H1 (cell line): ENCODE measurements around the gene ZNF367. TPM values are rescaled to one million over a fixed set of nuclear protein-coding genes. Genes with fewer than 3 reads are reported as not detected.

Source experiments
- CTCF ChIA-PET: fragments of 300-600 bp; sonication (Branson Sonifier 250); formaldehyde crosslinking; loops from one replicate; lab custom pipeline; 2021; ENCODE audit not compliant: partially characterized antibody; lab: Charles Lee
- POLR2A ChIA-PET: fragments of 300-600 bp; sonication (Branson Sonifier 250); formaldehyde crosslinking; loops from one replicate; lab custom pipeline; 2021; ENCODE audit warnings: inconsistent platforms; ENCODE audit not compliant: partially characterized antibody; lab: Charles Lee
- DNase-seq, 2 experiments: peaks; one replicate each; pipeline versions ENCODE4 v3.0.0 to v3.0.0-alpha.2; 2010 to 2022; ENCODE audit warnings: low spot score in 2 of 2, low read depth in 1 of 2, mixed read lengths in 1 of 2
- FAIRE-seq: peaks from 2 replicates; lab custom pipeline; 2011; peaks lifted over from hg19 to GRCh38; lab: Jason Lieb, UNC
- H2AFZ ChIP-seq: 2 replicates; pipeline ENCODE4 v1.8.1; 2012; ENCODE audit warnings: low read length, inconsistent platforms
- H2AK5ac ChIP-seq: 2 replicates; pipeline ENCODE4 v1.6.1; 2013; ENCODE audit warnings: low read depth, low read length
- H2BK120ac ChIP-seq: replicated peaks from 2 replicates; pipeline ENCODE3; 2013; ENCODE audit warnings: low read depth, low read length, inconsistent platforms
- H2BK12ac ChIP-seq: 2 replicates; pipeline ENCODE4 v1.6.1; 2013; ENCODE audit warnings: low read depth, low read length
- H2BK15ac ChIP-seq: 2 replicates; pipeline ENCODE4 v1.6.1; 2013; ENCODE audit warnings: low read length
- H2BK20ac ChIP-seq: 2 replicates; pipeline ENCODE4 v1.6.1; 2013; ENCODE audit warnings: low read length
- H2BK5ac ChIP-seq: 2 replicates; pipeline ENCODE4 v1.6.1; 2013; ENCODE audit warnings: low read depth, low read length
- H3K14ac ChIP-seq: 2 replicates; pipeline ENCODE4 v1.6.1; 2013; ENCODE audit warnings: inconsistent platforms; ENCODE audit not compliant: insufficient read length
- H3K18ac ChIP-seq: 2 replicates; pipeline ENCODE4 v1.6.1; 2013; ENCODE audit warnings: low read length; ENCODE audit errors: extremely low read depth
- H3K23ac ChIP-seq: 2 replicates; pipeline ENCODE4 v1.6.1; 2013; ENCODE audit warnings: inconsistent platforms; ENCODE audit not compliant: insufficient read length
- H3K23me2 ChIP-seq: 2 replicates; pipeline ENCODE4 v1.6.1; 2013; ENCODE audit warnings: low read depth, low read length
- H3K27ac ChIP-seq: 2 replicates; pipeline ENCODE4 v1.6.1; 2011; ENCODE audit warnings: low read depth, low read length, inconsistent platforms
- H3K27me3 ChIP-seq, 4 experiments: replicated peaks in 1 of 4; 1 replicate in 1 of 4; 2 replicates in 3 of 4; pipeline versions ENCODE4 v1.6.1 to v1.8.1; 2011 to 2013; ENCODE audit warnings: low read length in 3 of 4, mild to moderate bottlenecking in 3 of 4, inconsistent platforms in 2 of 4, mixed read lengths in 2 of 4, moderate library complexity in 1 of 4; ENCODE audit not compliant: control insufficient read depth in 3 of 4, insufficient read depth in 3 of 4; ENCODE audit errors: extremely low read depth in 1 of 4
- H3K36me3 ChIP-seq, 4 experiments: 2 replicates each; pipeline versions ENCODE4 v1.6.1 to v1.8.1; 2011 to 2013; ENCODE audit warnings: mild to moderate bottlenecking in 4 of 4, low read length in 3 of 4, moderate library complexity in 2 of 4, control low read depth in 1 of 4, inconsistent platforms in 1 of 4; ENCODE audit not compliant: insufficient read depth in 4 of 4, control insufficient read depth in 2 of 4
- H3K4ac ChIP-seq: replicated peaks from 2 replicates; pipeline ENCODE3; 2013; ENCODE audit warnings: low read length, low read depth, mixed read lengths, inconsistent platforms; ENCODE audit not compliant: insufficient read length
- H3K4me1 ChIP-seq, 4 experiments: replicated peaks in 1 of 4; 1 replicate in 1 of 4; 2 replicates in 3 of 4; pipeline versions ENCODE4 v1.6.1 to v1.8.1; 2011 to 2013; ENCODE audit warnings: low read length in 3 of 4, inconsistent platforms in 2 of 4, mixed read lengths in 1 of 4; ENCODE audit not compliant: insufficient read depth in 4 of 4, control insufficient read depth in 3 of 4
- H3K4me2 ChIP-seq, 2 experiments: 2 replicates each; pipeline versions ENCODE4 v1.6.1 to v1.8.1; 2011 to 2013; ENCODE audit warnings: low read depth in 2 of 2, low read length in 2 of 2, control low read depth in 1 of 2, inconsistent platforms in 1 of 2, mild to moderate bottlenecking in 1 of 2; ENCODE audit not compliant: insufficient read depth in 1 of 2
- H3K4me3 ChIP-seq, 4 experiments: fragments of 200-600, 300-600 bp in 1 of 4; sonication (generic), shearing (Covaris generic), sonication (Bioruptor Twin) in 1 of 4; 2 replicates each; pipeline versions ENCODE4 v1.5.1 to v1.8.1; 2011 to 2016; ENCODE audit warnings: low read length in 4 of 4, low read depth in 3 of 4, control low read depth in 2 of 4, inconsistent platforms in 2 of 4, mild to moderate bottlenecking in 2 of 4, mixed read lengths in 1 of 4, moderate library complexity in 1 of 4; ENCODE audit not compliant: insufficient read depth in 2 of 4; ENCODE audit errors: extremely low read depth in 1 of 4
- H3K56ac ChIP-seq: replicated peaks from 2 replicates; pipeline ENCODE3; 2013; ENCODE audit warnings: low read depth, mild to moderate bottlenecking, mixed read lengths, low read length, inconsistent platforms; ENCODE audit not compliant: insufficient read length
- H3K79me1 ChIP-seq: 2 replicates; pipeline ENCODE4 v1.6.1; 2013; ENCODE audit warnings: low read depth, low read length, control low read depth
- H3K79me2 ChIP-seq, 2 experiments: 2 replicates each; pipeline versions ENCODE4 v1.6.1 to v1.8.1; 2012 to 2013; ENCODE audit warnings: low read length in 2 of 2, mild to moderate bottlenecking in 2 of 2, inconsistent platforms in 1 of 2; ENCODE audit not compliant: insufficient read depth in 2 of 2, control insufficient read depth in 1 of 2
- H3K9ac ChIP-seq, 4 experiments: replicated peaks in 1 of 4; 1 replicate in 1 of 4; 2 replicates in 3 of 4; pipeline versions ENCODE4 v1.6.1 to v1.8.1; 2011 to 2013; ENCODE audit warnings: low read depth in 3 of 4, low read length in 3 of 4, control low read depth in 2 of 4, mild to moderate bottlenecking in 2 of 4, moderate library complexity in 2 of 4, inconsistent platforms in 1 of 4; ENCODE audit errors: extremely low read depth in 1 of 4
- H3K9me3 ChIP-seq, 2 experiments: 2 replicates each; pipeline versions ENCODE4 v1.6.1 to v1.8.1; 2012 to 2013; ENCODE audit warnings: mild to moderate bottlenecking in 2 of 2, moderate library complexity in 2 of 2, control low read depth in 1 of 2, inconsistent platforms in 1 of 2, low read depth in 1 of 2, low read length in 1 of 2, mixed read lengths in 1 of 2; ENCODE audit not compliant: insufficient read depth in 2 of 2
- H4K20me1 ChIP-seq, 2 experiments: replicated peaks in 1 of 2; 2 replicates each; pipeline versions ENCODE3 to v1.8.1; 2011 to 2013; ENCODE audit warnings: inconsistent platforms in 2 of 2, low read length in 2 of 2, mild to moderate bottlenecking in 1 of 2; ENCODE audit not compliant: insufficient read depth in 2 of 2, control insufficient read depth in 1 of 2
- H4K5ac ChIP-seq: 2 replicates; pipeline ENCODE4 v1.6.1; 2013; ENCODE audit warnings: low read length, low read depth, mixed read lengths, inconsistent platforms; ENCODE audit not compliant: insufficient read length
- H4K8ac ChIP-seq: 2 replicates; pipeline ENCODE4 v1.8.0; 2013; ENCODE audit warnings: mild to moderate bottlenecking, moderate library complexity, low read length, inconsistent platforms; ENCODE audit not compliant: insufficient read depth; ENCODE audit errors: extremely low read depth
- H4K91ac ChIP-seq: replicated peaks from 2 replicates; pipeline ENCODE3; 2013; ENCODE audit warnings: low read length, mixed read lengths, inconsistent platforms; ENCODE audit not compliant: insufficient read length
- BCL11A ChIP-seq, 2 experiments: IDR thresholded peaks; one replicate each; pipeline ENCODE4 v1.6.1; 2011; ENCODE audit warnings: low read depth in 2 of 2, low read length in 2 of 2, mild to moderate bottlenecking in 2 of 2
- CBX8 ChIP-seq: fragments of 300-800, 300-1000 bp; sonication (generic); IDR thresholded peaks from 2 replicates; pipeline ENCODE4 v1.7.1; 2016; ENCODE audit warnings: low read depth, low read length, borderline replicate concordance
- GABPA ChIP-seq: IDR thresholded peaks from 2 replicates; pipeline ENCODE4 v1.6.1; 2011; ENCODE audit warnings: mild to moderate bottlenecking, low read length, moderate library complexity, borderline replicate concordance; ENCODE audit not compliant: insufficient read depth
- HDAC2 ChIP-seq, 2 experiments: fragments of 300-600 bp in 1 of 2; sonication (generic) in 1 of 2; IDR thresholded peaks; 2 replicates each; pipeline ENCODE4 v1.6.1; 2011 to 2012; ENCODE audit warnings: low read depth in 2 of 2, low read length in 2 of 2, mild to moderate bottlenecking in 2 of 2, moderate library complexity in 2 of 2, borderline replicate concordance in 1 of 2, inconsistent platforms in 1 of 2
- JUND ChIP-seq: IDR thresholded peaks from 2 replicates; pipeline ENCODE4 v1.6.1; 2011; ENCODE audit warnings: mild to moderate bottlenecking, improper control_type of control experiment, low read length
- KDM5A ChIP-seq: fragments of 200-600 bp; IDR thresholded peaks from 2 replicates; pipeline ENCODE4 v1.7.1; 2012; ENCODE audit warnings: mild to moderate bottlenecking, low read length, inconsistent platforms, mixed read lengths
- NANOG ChIP-seq: IDR thresholded peaks from 2 replicates; pipeline ENCODE4 v1.6.1; 2011; ENCODE audit warnings: low read length, low read depth, mild to moderate bottlenecking, inconsistent platforms; ENCODE audit not compliant: insufficient read depth, poor library complexity, severe bottlenecking
- RAD21 ChIP-seq, 2 experiments: IDR thresholded peaks in 1 of 2; conservative IDR thresholded peaks in 1 of 2; 2 replicates each; pipeline ENCODE4 v1.6.1; 2011; ENCODE audit warnings: low read depth in 2 of 2, low read length in 2 of 2, improper control_type of control experiment in 1 of 2, inconsistent platforms in 1 of 2, mild to moderate bottlenecking in 1 of 2, moderate library complexity in 1 of 2
- SIRT6 ChIP-seq: IDR thresholded peaks from one replicate; pipeline ENCODE4 v1.7.1; 2012; ENCODE audit warnings: low read length, inconsistent platforms
- SP1 ChIP-seq: IDR thresholded peaks from 2 replicates; pipeline ENCODE4 v1.6.1; 2011; ENCODE audit warnings: low read depth, low read length
- SP2 ChIP-seq: IDR thresholded peaks from 2 replicates; pipeline ENCODE4 v1.6.1; 2012; ENCODE audit warnings: mild to moderate bottlenecking, low read length, inconsistent platforms
- SUZ12 ChIP-seq: fragments of 200-600 bp; sonication (generic); IDR thresholded peaks from 2 replicates; pipeline ENCODE4 v1.6.1; 2012; ENCODE audit warnings: mild to moderate bottlenecking, inconsistent platforms, low read length, moderate library complexity, mixed read lengths
- USF2 ChIP-seq: IDR thresholded peaks from 2 replicates; pipeline ENCODE4 v1.6.1; 2011; ENCODE audit warnings: low read length, improper control_type of control experiment
- WGBS, 2 experiments: shearing (Covaris generic) in 1 of 2; methylation state at CpG; one replicate each; pipeline versions ENCODE4 v1.1.6 to v1.1.7; 2013 to 2015; ENCODE audit warnings: low lambda C conversion rate in 2 of 2, mixed read lengths in 2 of 2, inconsistent platforms in 1 of 2, low coverage in 1 of 2, missing lambda C conversion rate in 1 of 2; ENCODE audit not compliant: insufficient replicate concordance in 2 of 2, insufficient coverage in 1 of 2, insufficient read length in 1 of 2; ENCODE audit errors: extremely low coverage in 1 of 2, missing lambda C conversion rate in 1 of 2; 5-methylcytosine and 5-hydroxymethylcytosine counted together
- polyA plus RNA-seq, 7 experiments: library from polyadenylated mRNA; depleted of rRNA in 3 of 7; stranded (reverse) in 5 of 7; unstranded in 2 of 7; fragments of >200 nt in 5 of 7; fragments of 200-250 nt in 2 of 7; gene quantifications; 1 replicate in 5 of 7; 2 replicates in 1 of 7; 4 replicates in 1 of 7; pipeline versions ENCODE4 v1.2.1 to v1.2.3, GENCODE V29; 2011 to 2013; ENCODE audit warnings: missing spikeins in 2 of 7, mixed read lengths in 2 of 7
- total RNA-seq: library from RNA; stranded (reverse); fragmentation: NEBNext Ultra II Directional; extraction: Animal tissue kit (Norgen Biotek cat#: 25700); gene quantifications from 2 replicates; pipeline ENCODE4 v1.2.1, GENCODE V29; 2021

The ZNF367 gene
- total and polyA plus RNA-seq, 2 of the 8 experiments (the other 6 are each of a cell fraction or from before 2014, with no cell fraction given), result 2.2 to 8.2 TPM

- Histone ChIP-seq H3K4me1 (peaks cover 0 to 7% (median 4%) of the 10 kb centered on the region in 4 experiments; a peak in 4 of 7 replicates), H3K4ac (no peak overlapping the region), H3K9ac (no peak overlapping the region), H2BK120ac (no peak overlapping the region), H2BK5ac (no peak overlapping the region), H4K8ac (no peak overlapping the region), H3K36me3 (no peaks in the 10 kb centered on the region), H3K79me2 (peaks cover 0 to 2% of the 10 kb centered on the region in 2 experiments; a peak in 1 of 4 replicates), H3K18ac (no peak overlapping the region), H2BK12ac (0 out of 2 replicates have a peak overlapping the region, but pooled peaks have one; percentile 75), H3K23me2 (peaks cover 10% of the 10 kb centered on the region), H3K4me2 (no peak overlapping the region), H2BK15ac (no peak overlapping the region), H3K23ac (no peak overlapping the region), H2AK5ac (no peak overlapping the region), H3K79me1 (no peaks in the 10 kb centered on the region), H4K20me1 (peaks cover 2 to 3% of the 10 kb centered on the region in 2 experiments), H3K27ac (no peak overlapping the region), H3K27me3 (peaks cover 0 to 13% (median 5%) of the 10 kb centered on the region in 4 experiments; a peak in 4 of 7 replicates), H2BK20ac (no peak overlapping the region), H4K91ac (no peak overlapping the region), H2AFZ (0 out of 2 replicates have a peak overlapping the region, but pooled peaks have one; percentile 31), H3K56ac (no peak overlapping the region), H3K14ac (no peak overlapping the region), H4K5ac (no peak overlapping the region), H3K4me3 (no peak overlapping the region), H3K9me3 (no peaks in the 10 kb centered on the region)
- no peak for DNase-seq
- FAIRE-seq, result no peak
- CTCF ChIA-PET, result no interaction called here
- WGBS, 2 experiments, result 88% methylated on average over 3 of the region's 3 CpGs; no CpG with 5 or more reads in 1 of the 2 experiments
- POLR2A ChIA-PET, result no interaction called here
- TF ChIP-seq USF2, result no peak
- TF ChIP-seq SIRT6, result no peak
- no peak for TF ChIP-seq CBX8
- TF ChIP-seq JUND, result no peak
- no peak for TF ChIP-seq NANOG
- no peak for TF ChIP-seq RAD21 (IDR thresholded peaks at IDR 0.05 in 1 of 2, conservative IDR thresholded peaks at IDR 0.05 in 1 of 2; ENCODE audit: low read depth in 2 of 2, low read length in 2 of 2)
- no peak for TF ChIP-seq SP2
- no peak for TF ChIP-seq GABPA
- no peak for TF ChIP-seq KDM5A
- no peak for TF ChIP-seq SUZ12
- TF ChIP-seq SP1, result no peak
- TF ChIP-seq HDAC2 (IDR thresholded peaks at IDR 0.05; ENCODE audit: borderline replicate concordance in 1 of 2, low read depth in 2 of 2, low read length in 2 of 2), result no peak
- TF ChIP-seq BCL11A (IDR thresholded peaks at IDR 0.05; ENCODE audit: low read depth in 2 of 2, low read length in 2 of 2), result no peak
Observed at GRCh38 chr9:96447406-96447805, 29.2 kb upstream of the ZNF367 start.
